Lower lobe of right lung (tissue), 2 donors: Measurements from ENCODE around the gene MGME1. TPM values are rescaled to one million over a fixed set of nuclear protein-coding genes. Genes with fewer than 3 reads are reported as not detected.

Experiments
- ATAC-seq, 2 donors: fragments of 200-7000 bp; cut with Tn5 transposase; one replicate each; pipeline ENCODE4 v1.9.1; 2020 to 2022; ENCODE audit warnings: mild to moderate bottlenecking in 2 of 2, moderate library complexity in 2 of 2
- DNase-seq: peaks from one replicate; pipeline ENCODE4 v3.0.0-alpha.2; 2020
- H3K27ac ChIP-seq: fragments of 200-600 bp; one replicate; pipeline ENCODE4 v1.8.0; 2022
- H3K27me3 ChIP-seq: fragments of 200-600 bp; one replicate; pipeline ENCODE4 v1.8.0; 2022; ENCODE audit warnings: low read depth
- H3K36me3 ChIP-seq: fragments of 200-600 bp; one replicate; pipeline ENCODE4 v1.8.0; 2022; ENCODE audit warnings: mild to moderate bottlenecking
- H3K4me1 ChIP-seq: fragments of 200-600 bp; one replicate; pipeline ENCODE4 v1.8.0; 2022
- H3K4me3 ChIP-seq: fragments of 200-600 bp; one replicate; pipeline ENCODE4 v1.8.0; 2022; ENCODE audit warnings: mild to moderate bottlenecking
- H3K9me3 ChIP-seq: fragments of 200-600 bp; one replicate; pipeline ENCODE4 v1.8.0; 2022
- intact Hi-C: fragments of 100-400 bp; cut with DNase I; formaldehyde crosslinking; loops from one replicate; pipeline ENCODE4 v1.11.0; 2022
- total RNA-seq: library from RNA; stranded (reverse); fragmentation: NEBNext Ultra II Directional; extraction: Animal tissue kit (Norgen Biotek cat#: 25700); gene quantifications from one replicate; pipeline ENCODE4 v1.2.1, GENCODE V29; 2021
- TF ChIP-seq, protein P1 (sequence below): fragments of 200-600 bp; IDR thresholded peaks from one replicate; pipeline ENCODE4 v1.8.0; 2022; ENCODE audit warnings: antibody characterized with exemption, mild to moderate bottlenecking
- donor health status: DM: no; HTN: yes; CAD: no; lungs with severe emphysema.

MGME1 gene
- total RNA-seq, 1 donor from 2014 or later = 11.3 TPM

DNA sequence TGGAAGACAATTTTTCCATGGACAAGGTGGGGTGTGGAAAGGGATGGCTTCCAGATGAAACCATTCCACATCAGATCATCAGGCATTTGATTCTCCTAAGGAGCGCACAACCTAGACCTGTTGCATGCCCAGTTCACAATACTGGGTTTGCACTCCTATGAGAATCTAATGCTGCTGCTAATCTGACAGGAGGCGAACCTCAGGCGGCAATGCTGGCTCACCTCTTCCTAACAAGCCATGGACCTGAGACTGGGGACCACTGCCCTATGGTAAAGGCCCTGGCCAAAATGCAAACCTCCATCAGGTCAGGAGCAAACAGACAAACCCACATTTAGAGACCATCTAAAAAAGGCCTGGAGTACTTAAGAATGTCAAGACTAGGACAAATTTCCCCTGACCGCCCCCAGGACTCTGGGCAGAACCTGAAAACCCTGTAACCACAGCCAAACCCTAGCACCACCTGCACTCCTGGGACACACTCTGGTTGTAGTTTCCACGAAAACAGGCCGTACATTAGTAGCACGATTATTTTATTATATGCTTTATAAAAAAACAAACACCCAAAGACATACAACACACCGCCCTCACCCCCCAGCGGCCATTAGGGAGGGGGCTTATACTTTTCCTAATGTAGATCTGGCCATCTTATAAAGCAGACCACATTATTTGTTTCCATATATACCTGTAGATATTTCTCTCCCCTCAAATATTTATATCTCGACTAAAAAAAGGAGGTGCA, 27.6 kb upstream of the MGME1 start:
- Histone ChIP-seq H3K4me1 (peaks cover 46% of the 10 kb centered on the region), H3K4me3 (no peak overlapping the region), H3K9me3 (no peaks in the 10 kb centered on the region), H3K27me3 (no peaks in the 10 kb centered on the region), H3K36me3 (peaks cover 60% of the 10 kb centered on the region), H3K27ac (no peak overlapping the region)
- TF ChIP-seq, protein P1, sequence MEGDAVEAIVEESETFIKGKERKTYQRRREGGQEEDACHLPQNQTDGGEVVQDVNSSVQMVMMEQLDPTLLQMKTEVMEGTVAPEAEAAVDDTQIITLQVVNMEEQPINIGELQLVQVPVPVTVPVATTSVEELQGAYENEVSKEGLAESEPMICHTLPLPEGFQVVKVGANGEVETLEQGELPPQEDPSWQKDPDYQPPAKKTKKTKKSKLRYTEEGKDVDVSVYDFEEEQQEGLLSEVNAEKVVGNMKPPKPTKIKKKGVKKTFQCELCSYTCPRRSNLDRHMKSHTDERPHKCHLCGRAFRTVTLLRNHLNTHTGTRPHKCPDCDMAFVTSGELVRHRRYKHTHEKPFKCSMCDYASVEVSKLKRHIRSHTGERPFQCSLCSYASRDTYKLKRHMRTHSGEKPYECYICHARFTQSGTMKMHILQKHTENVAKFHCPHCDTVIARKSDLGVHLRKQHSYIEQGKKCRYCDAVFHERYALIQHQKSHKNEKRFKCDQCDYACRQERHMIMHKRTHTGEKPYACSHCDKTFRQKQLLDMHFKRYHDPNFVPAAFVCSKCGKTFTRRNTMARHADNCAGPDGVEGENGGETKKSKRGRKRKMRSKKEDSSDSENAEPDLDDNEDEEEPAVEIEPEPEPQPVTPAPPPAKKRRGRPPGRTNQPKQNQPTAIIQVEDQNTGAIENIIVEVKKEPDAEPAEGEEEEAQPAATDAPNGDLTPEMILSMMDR = no peak
- intact Hi-C loops = no loop called here
- no peak for ATAC-seq
- no peak for DNase-seq

DNA sequence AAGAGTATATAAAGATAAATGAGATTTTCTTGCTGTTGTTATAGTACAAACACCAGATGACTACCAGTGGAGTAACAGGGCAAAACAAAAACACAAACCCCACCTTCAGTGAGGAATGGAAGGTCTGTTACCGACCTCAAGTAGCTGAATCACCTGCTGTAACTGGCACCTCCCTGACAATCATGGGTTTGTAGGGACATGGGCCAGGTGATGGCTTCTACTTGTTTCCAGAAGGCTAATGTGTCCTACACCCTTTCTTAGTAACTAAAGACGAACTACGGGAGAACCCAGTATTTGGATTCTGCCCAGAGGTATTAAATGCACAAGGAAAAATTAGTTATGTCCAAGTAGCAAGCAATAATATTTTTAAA, 27.0 kb upstream of the MGME1 start:
- Histone ChIP-seq H3K4me1 (peaks cover 40% of the 10 kb centered on the region), H3K4me3 (no peak overlapping the region), H3K27me3 (no peaks in the 10 kb centered on the region), H3K9me3 (no peaks in the 10 kb centered on the region), H3K36me3 (peaks cover 66% of the 10 kb centered on the region), H3K27ac (no peak overlapping the region)
- ATAC-seq = no peak
- intact Hi-C loops = no loop called here
- no peak for DNase-seq
- TF ChIP-seq, protein P1 = no peak

DNA sequence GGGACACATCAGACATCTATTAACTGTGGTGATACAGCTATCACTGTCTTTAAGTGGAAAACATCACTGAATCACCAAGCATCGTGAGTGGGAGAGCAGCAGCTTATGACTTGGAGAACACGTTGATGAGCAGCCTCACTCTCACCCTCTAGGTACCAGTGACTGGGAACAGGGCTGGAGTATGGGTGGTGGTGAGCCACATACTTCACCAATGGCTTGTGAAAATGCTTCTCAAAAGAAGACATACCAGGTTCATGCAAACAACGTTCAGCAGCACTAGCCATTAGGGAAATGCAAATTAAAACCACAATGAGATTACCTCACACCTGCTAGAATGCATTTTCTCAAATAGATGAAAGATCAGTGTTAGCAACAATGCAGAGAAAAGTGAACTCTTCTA, 25.5 kb upstream of the MGME1 start:
- ATAC-seq = no peak
- intact Hi-C loops = no loop called here
- Histone ChIP-seq H3K27me3 (no peaks in the 10 kb centered on the region), H3K27ac (no peak overlapping the region), H3K4me1 (peaks cover 28% of the 10 kb centered on the region), H3K4me3 (no peak overlapping the region), H3K9me3 (no peaks in the 10 kb centered on the region), H3K36me3 (peaks cover 81% of the 10 kb centered on the region)
- no peak for DNase-seq
- TF ChIP-seq, protein P1 = no peak

DNA sequence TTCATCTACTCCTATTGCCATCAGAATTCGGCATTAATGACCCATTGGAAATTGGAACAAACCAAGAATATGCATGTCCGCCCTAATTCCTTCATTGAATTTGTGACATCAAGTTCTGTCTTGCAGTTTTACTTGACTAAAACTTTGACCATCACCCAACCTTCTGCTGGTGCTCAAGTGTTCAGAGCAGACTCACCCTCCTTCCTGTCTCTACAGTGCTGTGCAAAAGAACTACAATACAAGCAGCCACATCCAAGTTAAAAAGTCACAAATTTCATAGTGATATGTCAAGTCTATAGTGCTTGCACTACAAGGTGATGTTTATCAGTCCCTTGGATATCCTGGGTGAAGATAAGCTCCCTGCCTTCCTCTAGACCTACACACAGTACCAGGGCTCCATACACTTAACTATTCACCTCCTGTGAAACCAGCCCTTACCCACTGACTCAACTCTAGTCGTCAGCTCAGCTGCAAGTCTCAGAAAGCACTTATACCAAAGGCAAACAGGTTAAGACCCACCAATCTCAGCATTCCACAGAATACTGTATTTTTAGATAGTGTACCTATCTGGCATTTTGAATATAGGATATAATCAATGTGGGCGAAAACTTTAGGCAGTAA, 23.9 kb upstream of the MGME1 start:
- TF ChIP-seq, protein P1 = no peak
- intact Hi-C loops = no loop called here
- Histone ChIP-seq H3K27me3 (no peaks in the 10 kb centered on the region), H3K27ac (no peak overlapping the region), H3K4me1 (peaks cover 12% of the 10 kb centered on the region), H3K36me3 (peaks cover 97% of the 10 kb centered on the region), H3K9me3 (no peaks in the 10 kb centered on the region), H3K4me3 (no peak overlapping the region)
- ATAC-seq = no peak
- DNase-seq = no peak

DNA sequence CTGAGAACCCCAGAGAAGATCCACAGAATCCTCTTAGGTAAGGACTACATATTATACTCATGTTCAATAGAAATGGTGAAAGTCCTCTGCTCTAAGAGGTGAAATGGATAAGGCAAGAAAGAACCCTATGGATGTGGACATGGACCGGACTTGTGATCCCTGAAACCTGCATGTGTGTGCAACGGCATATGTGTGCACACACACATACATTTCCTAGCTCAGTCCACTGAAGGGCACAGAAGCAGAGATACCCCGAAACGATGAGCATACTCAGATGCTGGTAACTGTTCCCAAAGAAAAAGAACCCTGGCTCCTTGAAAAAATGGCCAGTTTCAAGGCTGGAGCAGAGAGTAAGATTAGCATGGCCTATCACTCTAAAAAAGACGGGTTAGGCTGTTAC, 22.8 kb upstream of the MGME1 start:
- intact Hi-C loops = no loop called here
- H3K36me3 ChIP-seq = peaks cover 100% of the 10 kb centered on the region
- TF ChIP-seq, protein P1 = no peak

More for the DNA sequence above, 22.8 kb upstream of the MGME1 start:
- ATAC-seq (no peak), DNase-seq (no peak)
- Histone ChIP-seq H3K4me1 (peaks cover 11% of the 10 kb centered on the region), H3K9me3 (no peaks in the 10 kb centered on the region), H3K27ac (no peak overlapping the region), H3K27me3 (no peaks in the 10 kb centered on the region), H3K4me3 (no peak overlapping the region)
